ENCODE measurements around the gene MUC6.

DNA sequence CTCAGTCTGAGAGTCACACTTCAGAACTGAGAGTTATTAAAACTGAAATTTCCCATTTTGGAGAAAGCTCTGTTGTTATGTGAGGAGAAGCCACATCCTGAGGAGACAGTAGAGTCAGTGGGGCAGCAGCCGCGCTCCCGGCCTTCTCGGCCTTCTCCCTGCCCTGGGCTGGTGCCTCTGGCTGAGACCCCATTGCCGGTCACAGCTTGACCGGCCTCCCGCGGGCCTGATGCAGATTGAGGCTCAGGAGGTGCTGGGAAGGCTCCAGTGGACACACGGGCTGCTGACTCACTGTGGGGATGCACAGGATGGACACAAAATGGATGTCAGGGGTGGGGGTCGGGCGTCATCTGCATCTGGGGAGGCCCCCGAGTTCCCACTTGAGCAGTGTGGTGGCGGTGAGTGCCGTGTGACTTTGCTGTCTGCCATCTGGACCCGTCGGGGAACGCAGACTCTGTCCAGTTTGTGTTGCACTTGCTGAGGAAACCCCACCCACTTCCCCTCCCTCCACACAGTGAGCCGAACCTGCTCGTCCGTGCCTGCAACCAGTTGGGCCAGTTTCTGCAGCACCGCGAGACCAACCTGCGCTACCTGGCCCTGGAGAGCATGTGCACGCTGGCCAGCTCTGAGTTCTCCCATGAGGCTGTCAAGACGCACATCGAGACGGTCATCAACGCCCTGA lies 50.1 kb downstream of the MUC6 start:
- no peak for TF ChIP-seq POLR2A (IDR thresholded peaks at IDR 0.05)
- TF ChIP-seq, protein P1, sequence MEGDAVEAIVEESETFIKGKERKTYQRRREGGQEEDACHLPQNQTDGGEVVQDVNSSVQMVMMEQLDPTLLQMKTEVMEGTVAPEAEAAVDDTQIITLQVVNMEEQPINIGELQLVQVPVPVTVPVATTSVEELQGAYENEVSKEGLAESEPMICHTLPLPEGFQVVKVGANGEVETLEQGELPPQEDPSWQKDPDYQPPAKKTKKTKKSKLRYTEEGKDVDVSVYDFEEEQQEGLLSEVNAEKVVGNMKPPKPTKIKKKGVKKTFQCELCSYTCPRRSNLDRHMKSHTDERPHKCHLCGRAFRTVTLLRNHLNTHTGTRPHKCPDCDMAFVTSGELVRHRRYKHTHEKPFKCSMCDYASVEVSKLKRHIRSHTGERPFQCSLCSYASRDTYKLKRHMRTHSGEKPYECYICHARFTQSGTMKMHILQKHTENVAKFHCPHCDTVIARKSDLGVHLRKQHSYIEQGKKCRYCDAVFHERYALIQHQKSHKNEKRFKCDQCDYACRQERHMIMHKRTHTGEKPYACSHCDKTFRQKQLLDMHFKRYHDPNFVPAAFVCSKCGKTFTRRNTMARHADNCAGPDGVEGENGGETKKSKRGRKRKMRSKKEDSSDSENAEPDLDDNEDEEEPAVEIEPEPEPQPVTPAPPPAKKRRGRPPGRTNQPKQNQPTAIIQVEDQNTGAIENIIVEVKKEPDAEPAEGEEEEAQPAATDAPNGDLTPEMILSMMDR (IDR thresholded peaks at IDR 0.05): no peak
